Fibroblast of lung (primary cell): Measurements from ENCODE around the gene WNT3A. TPM values are rescaled to one million over a fixed set of nuclear protein-coding genes. Genes with fewer than 3 reads are reported as not detected.

Source experiments
- DNase-seq, 2 donors: peaks; one replicate each; pipeline versions ENCODE4 v3.0.0 to v3.0.0-alpha.2; 2010; ENCODE audit warnings: low read depth in 2 of 2
- H2AFZ ChIP-seq: 2 replicates; pipeline ENCODE4 v1.5.1; 2012; ENCODE audit warnings: low read length, control low read depth, inconsistent platforms
- H3K27ac ChIP-seq: 2 replicates; pipeline ENCODE4 v1.5.1; 2011; ENCODE audit warnings: low read length, control low read depth; ENCODE audit not compliant: insufficient read depth
- H3K27me3 ChIP-seq: 2 replicates; pipeline ENCODE4 v1.5.1; 2011; ENCODE audit warnings: mild to moderate bottlenecking, low read length; ENCODE audit not compliant: control insufficient read depth, insufficient read depth
- H3K36me3 ChIP-seq: 2 replicates; pipeline ENCODE4 v1.5.1; 2011; ENCODE audit warnings: low read length; ENCODE audit not compliant: control insufficient read depth, insufficient read depth
- H3K4me1 ChIP-seq: 2 replicates; pipeline ENCODE4 v1.5.1; 2011; ENCODE audit warnings: low read length; ENCODE audit not compliant: control insufficient read depth, insufficient read depth; ENCODE audit errors: extremely low read depth
- H3K4me2 ChIP-seq: 2 replicates; pipeline ENCODE4 v1.5.1; 2011; ENCODE audit warnings: low read length, control low read depth; ENCODE audit not compliant: insufficient read depth; ENCODE audit errors: extremely low read depth
- H3K4me3 ChIP-seq, 4 experiments: fragments of 200-600 bp in 1 of 4; sonication (generic) in 1 of 4; replicated peaks in 1 of 4; 2 replicates each; pipeline ENCODE4 v1.5.1; 2011 to 2016; ENCODE audit warnings: low read length in 4 of 4, low read depth in 3 of 4, mild to moderate bottlenecking in 3 of 4, control low read depth in 2 of 4, inconsistent platforms in 1 of 4, mixed read lengths in 1 of 4; ENCODE audit not compliant: insufficient read depth in 1 of 4; ENCODE audit errors: control extremely low read depth in 1 of 4
- H3K79me2 ChIP-seq: 2 replicates; pipeline ENCODE4 v1.5.1; 2012; ENCODE audit warnings: mild to moderate bottlenecking, low read length, inconsistent platforms; ENCODE audit not compliant: control insufficient read depth, insufficient read depth
- H3K9ac ChIP-seq: 2 replicates; pipeline ENCODE4 v1.5.1; 2011; ENCODE audit warnings: mild to moderate bottlenecking, low read length, control low read depth; ENCODE audit not compliant: insufficient read depth
- H3K9me3 ChIP-seq: 2 replicates; pipeline ENCODE4 v1.5.1; 2012; ENCODE audit warnings: low read depth, low read length; ENCODE audit not compliant: control insufficient read depth, insufficient read depth
- H4K20me1 ChIP-seq: 2 replicates; pipeline ENCODE4 v1.5.1; 2011; ENCODE audit warnings: low read length; ENCODE audit not compliant: control insufficient read depth, insufficient read depth; ENCODE audit errors: extremely low read depth
- EZH2 ChIP-seq: IDR thresholded peaks from 2 replicates; pipeline ENCODE4 v1.5.1; 2012; ENCODE audit warnings: low read length, control low read depth, mild to moderate bottlenecking; ENCODE audit errors: missing control alignments
- polyA plus RNA-seq, 2 donors: library from polyadenylated mRNA; depleted of rRNA in 1 of 2; stranded (reverse) in 1 of 2; unstranded in 1 of 2; fragments of >200 nt; gene quantifications; 2 replicates each; pipeline ENCODE4 v1.2.1, GENCODE V29; 2011 to 2012; ENCODE audit warnings: missing spikeins in 1 of 2
- total RNA-seq: library from RNA; depleted of rRNA; stranded (reverse); fragments of >200 nt; gene quantifications from 2 replicates; pipeline ENCODE4 v1.2.1, GENCODE V29; 2014
- TF ChIP-seq, protein P1 (sequence below), 2 donors: IDR thresholded peaks in 1 of 2; conservative IDR thresholded peaks in 1 of 2; 1 replicate in 1 of 2; 2 replicates in 1 of 2; pipeline ENCODE4 v1.5.1; 2011 to 2012; ENCODE audit warnings: low read length in 2 of 2, control low read depth in 1 of 2, inconsistent platforms in 1 of 2, low read depth in 1 of 2, mild to moderate bottlenecking in 1 of 2

The WNT3A gene
- total and polyA plus RNA-seq, 2 donors (not counting 1 experiment from before 2014, with no cell fraction given), result not detected

DNA sequence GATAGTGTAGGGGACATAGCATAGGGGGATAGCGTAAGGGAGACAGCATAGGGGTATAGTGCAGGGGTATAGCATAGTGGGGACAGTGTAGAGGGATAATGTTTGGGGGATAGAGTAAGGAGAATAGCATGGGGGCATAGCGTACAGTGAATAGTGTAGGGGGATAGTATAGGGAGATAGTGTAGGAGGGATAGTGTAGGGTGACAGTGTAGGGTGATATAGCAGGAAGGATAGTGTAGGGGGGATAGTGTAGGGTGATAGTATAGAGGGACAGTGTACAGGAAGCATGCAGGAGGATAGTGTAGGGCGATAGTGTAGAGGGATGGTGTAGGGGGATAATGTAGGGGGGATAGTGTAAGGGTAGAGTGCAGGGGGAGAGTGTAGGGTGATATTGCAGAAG, 64.1 kb downstream of the WNT3A start:
- H3K9ac ChIP-seq, result no peak overlapping the region
- H3K4me1 ChIP-seq, result no peaks in the 10 kb centered on the region
- no peak for TF ChIP-seq EZH2
- TF ChIP-seq, protein P1, sequence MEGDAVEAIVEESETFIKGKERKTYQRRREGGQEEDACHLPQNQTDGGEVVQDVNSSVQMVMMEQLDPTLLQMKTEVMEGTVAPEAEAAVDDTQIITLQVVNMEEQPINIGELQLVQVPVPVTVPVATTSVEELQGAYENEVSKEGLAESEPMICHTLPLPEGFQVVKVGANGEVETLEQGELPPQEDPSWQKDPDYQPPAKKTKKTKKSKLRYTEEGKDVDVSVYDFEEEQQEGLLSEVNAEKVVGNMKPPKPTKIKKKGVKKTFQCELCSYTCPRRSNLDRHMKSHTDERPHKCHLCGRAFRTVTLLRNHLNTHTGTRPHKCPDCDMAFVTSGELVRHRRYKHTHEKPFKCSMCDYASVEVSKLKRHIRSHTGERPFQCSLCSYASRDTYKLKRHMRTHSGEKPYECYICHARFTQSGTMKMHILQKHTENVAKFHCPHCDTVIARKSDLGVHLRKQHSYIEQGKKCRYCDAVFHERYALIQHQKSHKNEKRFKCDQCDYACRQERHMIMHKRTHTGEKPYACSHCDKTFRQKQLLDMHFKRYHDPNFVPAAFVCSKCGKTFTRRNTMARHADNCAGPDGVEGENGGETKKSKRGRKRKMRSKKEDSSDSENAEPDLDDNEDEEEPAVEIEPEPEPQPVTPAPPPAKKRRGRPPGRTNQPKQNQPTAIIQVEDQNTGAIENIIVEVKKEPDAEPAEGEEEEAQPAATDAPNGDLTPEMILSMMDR (conservative IDR thresholded peaks at IDR 0.05 in 1 of 2, IDR thresholded peaks at IDR 0.05 in 1 of 2; ENCODE audit: low read depth in 1 of 2, low read length in 2 of 2), result no peak
- peaks cover 10% of the 10 kb centered on the region for H3K27me3 ChIP-seq
- H3K79me2 ChIP-seq, result no peaks in the 10 kb centered on the region
- no peak overlapping the region for H3K4me3 ChIP-seq
- H3K4me2 ChIP-seq, result no peak overlapping the region
- H4K20me1 ChIP-seq, result no peaks in the 10 kb centered on the region
- no peaks in the 10 kb centered on the region for H3K36me3 ChIP-seq
- DNase-seq, result no peak
- H3K27ac ChIP-seq, result no peak overlapping the region
- H2AFZ ChIP-seq, result no peak overlapping the region
- H3K9me3 ChIP-seq, result no peaks in the 10 kb centered on the region

DNA sequence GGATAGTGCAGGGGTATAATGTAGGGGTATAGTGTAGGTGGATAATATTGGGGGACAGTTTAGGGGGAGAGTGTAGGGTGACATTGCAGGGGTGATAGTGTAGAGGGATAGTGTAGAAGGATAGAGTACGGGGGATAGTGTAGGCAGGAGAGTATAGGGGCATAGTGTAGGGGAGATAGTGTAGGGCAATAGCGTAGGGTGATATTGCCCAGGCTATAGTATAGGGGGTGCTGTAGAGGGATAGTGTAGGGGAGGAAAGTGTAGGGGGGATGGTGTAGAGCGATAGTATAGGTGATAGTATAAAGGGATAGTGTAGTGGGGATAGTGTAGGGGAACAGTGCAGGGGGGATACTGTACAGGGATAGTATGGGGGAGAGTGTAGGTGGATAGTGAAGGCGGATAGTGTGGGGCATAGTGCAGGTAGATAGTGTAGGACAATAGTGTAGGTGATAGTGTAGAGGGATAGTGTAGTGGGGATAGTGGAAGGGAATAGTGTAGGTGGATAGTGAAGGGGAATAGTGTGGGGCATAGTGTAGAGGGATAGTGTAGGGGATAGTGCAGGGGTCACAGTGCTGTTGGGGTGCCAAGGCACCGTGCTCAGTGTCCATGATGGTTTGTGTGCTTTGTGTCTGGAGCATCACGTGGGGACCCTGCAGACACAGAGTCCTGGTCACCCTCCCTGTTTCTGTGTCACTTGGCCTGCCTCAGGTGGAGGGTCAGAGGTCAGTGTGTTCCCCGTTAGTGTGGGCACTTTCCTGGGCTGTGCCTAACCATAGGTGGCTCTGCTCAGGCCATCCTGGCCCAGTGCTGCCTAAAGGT, 65.2 kb downstream of the WNT3A start:
- no peak overlapping the region for H3K27ac ChIP-seq
- TF ChIP-seq EZH2, result no peak
- TF ChIP-seq, protein P1 (conservative IDR thresholded peaks at IDR 0.05 in 1 of 2, IDR thresholded peaks at IDR 0.05 in 1 of 2; ENCODE audit: low read depth in 1 of 2, low read length in 2 of 2), result no peak
- H3K4me2 ChIP-seq, result no peak overlapping the region
- no peak overlapping the region for H3K4me3 ChIP-seq
- DNase-seq, result no peak
- H2AFZ ChIP-seq, result no peak overlapping the region
- H3K4me1 ChIP-seq, result no peaks in the 10 kb centered on the region
- no peaks in the 10 kb centered on the region for H3K79me2 ChIP-seq
- no peaks in the 10 kb centered on the region for H3K36me3 ChIP-seq
- H3K27me3 ChIP-seq, result peaks cover 4% of the 10 kb centered on the region
- no peaks in the 10 kb centered on the region for H3K9me3 ChIP-seq
- no peaks in the 10 kb centered on the region for H4K20me1 ChIP-seq
- H3K9ac ChIP-seq, result no peak overlapping the region

DNA sequence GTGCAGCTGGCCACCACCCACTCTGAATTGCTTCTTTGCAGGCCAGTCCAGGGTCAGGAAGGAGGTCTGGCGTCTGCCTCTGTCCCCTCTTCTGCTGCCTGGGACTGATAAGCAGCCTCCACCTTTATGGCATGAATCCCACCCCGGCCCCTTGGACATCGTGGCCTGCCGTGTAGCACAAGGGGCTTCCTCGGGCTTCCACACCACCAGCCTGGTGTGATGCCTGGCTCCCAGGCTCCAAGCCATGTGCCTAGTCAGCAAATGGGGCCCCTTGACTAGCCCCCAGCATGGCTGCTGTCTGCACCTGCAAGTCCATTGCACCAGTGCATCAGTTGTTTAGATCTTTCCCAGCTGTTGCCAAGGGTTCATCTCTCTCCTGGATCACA, 65.9 kb downstream of the WNT3A start:
- H4K20me1 ChIP-seq, result no peaks in the 10 kb centered on the region

More for the DNA sequence above, 65.9 kb downstream of the WNT3A start:
- Histone ChIP-seq H3K36me3 (no peaks in the 10 kb centered on the region), H3K79me2 (no peaks in the 10 kb centered on the region), H3K4me3 (no peak overlapping the region), H3K4me2 (no peak overlapping the region), H3K27ac (no peak overlapping the region), H3K27me3 (peaks cover 3% of the 10 kb centered on the region), H2AFZ (no peak overlapping the region), H3K9ac (no peak overlapping the region), H3K9me3 (no peaks in the 10 kb centered on the region), H3K4me1 (no peaks in the 10 kb centered on the region)
- no peak for DNase-seq
- TF ChIP-seq, protein P1 (conservative IDR thresholded peaks at IDR 0.05 in 1 of 2, IDR thresholded peaks at IDR 0.05 in 1 of 2; ENCODE audit: low read depth in 1 of 2, low read length in 2 of 2), result no peak
- no peak for TF ChIP-seq EZH2
